GM19025 (cell line): ENCODE results near the gene UBE2QL1.
A peak's percentile ranks its signal among the peaks of the same experiment; 100 is the strongest.

Experiments used
- ATAC-seq: cut with Tn5 transposase; IDR thresholded peaks from one replicate; pipeline ENCODE4 v1.9.1; 2021; ENCODE audit warnings: mild to moderate bottlenecking, low read depth, moderate library complexity; ENCODE audit not compliant: unreplicated experiment

UBE2QL1 gene, protein sequence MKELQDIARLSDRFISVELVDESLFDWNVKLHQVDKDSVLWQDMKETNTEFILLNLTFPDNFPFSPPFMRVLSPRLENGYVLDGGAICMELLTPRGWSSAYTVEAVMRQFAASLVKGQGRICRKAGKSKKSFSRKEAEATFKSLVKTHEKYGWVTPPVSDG

DNA sequence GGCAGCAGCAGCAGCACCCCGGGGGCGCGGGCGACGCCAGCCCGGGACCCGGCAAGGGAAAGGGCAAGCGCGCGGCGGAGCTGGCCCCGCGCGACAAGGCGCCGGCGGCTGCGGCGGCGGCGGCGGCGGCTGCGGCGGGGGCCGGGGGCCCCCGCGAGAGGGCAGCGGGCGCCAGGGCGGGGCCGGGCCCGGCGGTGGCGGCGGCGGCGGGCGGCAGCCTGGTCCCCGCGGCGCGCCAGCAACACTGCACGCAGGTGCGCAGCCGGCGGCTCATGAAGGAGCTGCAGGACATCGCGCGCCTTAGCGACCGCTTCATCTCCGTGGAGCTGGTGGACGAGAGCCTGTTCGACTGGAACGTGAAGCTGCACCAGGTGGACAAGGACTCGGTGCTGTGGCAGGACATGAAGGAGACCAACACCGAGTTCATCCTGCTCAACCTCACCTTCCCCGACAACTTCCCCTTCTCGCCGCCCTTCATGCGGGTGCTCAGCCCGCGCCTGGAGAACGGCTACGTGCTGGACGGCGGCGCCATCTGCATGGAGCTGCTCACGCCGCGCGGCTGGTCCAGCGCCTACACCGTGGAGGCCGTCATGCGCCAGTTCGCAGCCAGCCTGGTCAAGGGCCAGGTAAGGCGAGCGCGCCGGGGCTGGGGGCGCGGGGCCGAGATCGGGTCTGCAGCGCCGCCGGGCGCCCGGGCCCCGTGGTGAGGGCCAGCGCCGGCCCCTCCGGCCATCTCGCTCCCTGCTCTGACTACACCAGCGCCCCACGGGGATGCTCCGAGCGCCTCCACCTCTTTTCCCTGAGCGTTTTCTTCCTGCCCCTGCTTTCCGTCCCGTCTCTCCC lies at the start of gene UBE2QL1:
TSS of gene UBE2QL1 (plus strand) at position 238 of the 843 bp plus-strand sequence. CDS start at position 273, 35 bp downstream.
- ATAC-seq, result peak; percentile 57

GRCh38 chr5:6399980-6400910 lies 48.4 kb upstream of the UBE2QL1 start:
- ATAC-seq, result no peak

DNA sequence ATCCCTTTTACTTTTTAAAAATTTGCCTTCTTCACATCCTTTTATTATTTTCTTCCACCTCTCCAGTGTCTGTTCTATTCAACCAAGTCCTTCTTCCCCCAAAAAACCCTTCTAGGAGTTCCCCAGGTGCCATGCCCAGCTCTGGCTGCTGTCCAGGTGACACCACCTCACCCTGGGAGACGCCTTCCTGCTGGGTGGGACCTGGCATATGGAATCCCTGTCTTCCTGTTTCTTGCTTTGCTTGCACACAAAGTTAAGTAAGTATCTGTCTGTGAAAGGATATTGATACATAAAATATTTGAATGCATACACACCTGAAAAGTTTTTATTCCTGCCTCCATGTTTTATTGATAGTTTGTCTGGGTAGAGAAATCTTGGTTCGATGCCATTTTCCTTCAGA lies 47.2 kb upstream of the UBE2QL1 start:
- ATAC-seq, result no peak

DNA sequence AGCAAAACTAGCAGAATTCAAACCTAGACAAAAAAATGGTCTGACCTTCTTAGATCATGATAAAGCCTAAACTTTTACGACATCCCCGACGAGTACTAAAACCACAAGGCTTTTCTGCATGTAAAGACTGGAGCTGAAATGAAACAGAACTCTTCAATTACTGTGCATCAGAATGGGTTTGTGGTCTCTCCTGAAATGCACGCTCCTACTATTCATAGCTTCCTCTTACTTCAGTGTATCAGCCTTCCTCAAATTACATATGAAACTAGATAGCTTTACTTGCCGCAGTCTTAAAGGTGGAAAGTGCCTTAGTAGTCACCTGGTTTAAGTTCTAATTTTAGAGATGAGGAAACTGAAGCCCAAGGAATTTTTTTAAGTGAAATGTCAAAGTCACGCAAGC lies 45.7 kb upstream of the UBE2QL1 start:
- ATAC-seq, result no peak

- ATAC-seq, result no peak
Observed at GRCh38 chr5:6403416-6403815, 45.2 kb upstream of the UBE2QL1 start.

- peak; percentile 67 for ATAC-seq
Observed at GRCh38 chr5:6404129-6404528, 44.5 kb upstream of the UBE2QL1 start.

GRCh38 chr5:6405591-6405990 lies 43.1 kb upstream of the UBE2QL1 start:
- ATAC-seq, result no peak

- ATAC-seq, result no peak
Observed at GRCh38 chr5:6407558-6408259, 41.0 kb upstream of the UBE2QL1 start.

DNA sequence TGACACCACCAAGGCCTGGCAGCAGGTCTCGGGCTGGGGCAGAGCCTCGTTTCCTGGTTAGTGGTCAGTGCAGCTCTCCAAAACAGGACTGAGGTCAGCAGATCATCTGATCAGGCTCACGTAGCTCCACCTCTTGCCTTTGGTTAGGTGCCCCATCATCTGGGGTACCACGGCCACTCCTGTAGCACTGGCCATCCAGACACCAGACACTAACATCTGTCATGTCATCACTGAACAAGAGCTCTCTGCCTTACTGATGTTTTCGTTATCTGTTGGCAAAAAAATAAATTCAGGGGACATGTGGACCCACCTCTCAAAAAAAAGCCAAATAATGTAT lies 40.4 kb upstream of the UBE2QL1 start:
- ATAC-seq, result no peak

DNA sequence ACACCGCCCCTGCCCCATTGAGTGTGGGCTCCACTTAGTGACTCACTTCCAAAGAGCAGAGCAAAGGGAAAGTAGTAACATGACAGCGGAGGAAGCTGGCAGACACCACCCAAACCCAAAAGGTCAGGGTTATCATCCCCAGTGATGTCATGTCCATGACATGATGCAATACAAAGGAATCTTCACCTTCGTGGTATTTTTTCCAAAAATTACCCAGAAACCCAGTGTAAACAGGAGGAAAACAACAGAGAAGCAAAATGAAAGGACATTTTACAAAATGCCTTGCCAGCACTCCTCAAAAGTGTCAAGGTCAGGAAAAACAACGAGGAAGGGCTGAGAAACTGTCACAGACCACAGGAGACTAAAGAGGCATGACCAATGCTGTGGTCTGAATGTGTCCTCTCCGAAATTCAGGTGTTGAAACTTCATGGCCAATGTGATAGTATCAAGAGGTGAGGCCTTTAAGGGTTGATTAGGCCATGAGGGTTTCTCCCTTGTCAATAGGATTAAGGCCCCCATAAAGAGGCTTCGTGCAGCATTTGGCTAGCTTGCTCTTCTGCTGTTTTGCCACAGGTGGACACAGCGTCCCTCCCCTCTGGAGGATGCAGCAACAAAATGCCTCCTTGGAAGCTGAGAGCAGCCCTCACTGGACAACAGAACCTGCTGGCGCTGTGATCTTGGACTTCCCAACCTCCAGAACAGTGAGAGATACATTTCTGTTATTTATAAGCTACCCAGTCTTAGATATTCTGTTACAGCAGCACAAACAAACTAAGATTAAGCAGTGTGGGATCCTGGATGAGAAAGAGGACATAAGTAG lies 39.8 kb upstream of the UBE2QL1 start:
- no peak for ATAC-seq

DNA sequence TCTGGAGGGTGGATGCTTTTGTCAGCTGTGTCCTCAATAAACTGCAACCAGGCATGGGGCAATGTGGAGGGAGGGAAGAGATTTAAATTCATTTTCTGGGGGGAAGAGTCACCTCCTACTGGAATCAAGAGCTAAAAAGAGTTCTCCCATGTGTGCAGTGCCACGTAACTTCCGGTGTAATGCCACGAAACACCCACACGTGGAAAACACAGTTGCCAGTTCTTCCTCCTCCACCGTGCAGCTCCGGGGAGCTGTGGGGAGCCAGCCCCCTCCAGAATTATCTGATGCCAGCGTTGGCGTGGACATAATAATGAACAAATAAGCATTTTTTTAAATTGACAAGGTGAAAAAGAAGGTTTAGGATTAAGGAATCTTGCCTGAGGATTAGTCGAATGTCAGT lies 38.2 kb upstream of the UBE2QL1 start:
- no peak for ATAC-seq

DNA sequence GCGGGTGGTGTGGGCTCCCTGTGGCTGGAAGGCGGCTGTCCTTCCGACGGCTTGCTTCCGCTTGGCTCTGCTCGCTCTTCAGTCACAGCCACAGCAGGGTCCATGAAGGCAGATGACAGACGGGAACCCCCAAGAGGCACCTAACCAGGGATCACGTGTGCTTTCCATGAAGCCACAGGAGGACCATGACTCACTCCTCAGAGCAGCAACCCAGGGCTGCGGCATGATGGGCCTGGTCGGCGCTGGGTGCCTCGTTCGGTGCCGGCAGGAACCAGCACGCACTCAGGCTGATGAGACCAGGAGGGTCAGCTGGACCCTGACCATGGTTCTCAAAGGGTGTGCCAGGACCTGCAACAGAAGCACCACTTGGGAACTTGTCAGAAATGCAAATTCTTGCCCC lies 37.5 kb upstream of the UBE2QL1 start:
- ATAC-seq, result no peak

GRCh38 chr5:6412811-6413210 lies 35.8 kb upstream of the UBE2QL1 start:
- ATAC-seq, result no peak

DNA sequence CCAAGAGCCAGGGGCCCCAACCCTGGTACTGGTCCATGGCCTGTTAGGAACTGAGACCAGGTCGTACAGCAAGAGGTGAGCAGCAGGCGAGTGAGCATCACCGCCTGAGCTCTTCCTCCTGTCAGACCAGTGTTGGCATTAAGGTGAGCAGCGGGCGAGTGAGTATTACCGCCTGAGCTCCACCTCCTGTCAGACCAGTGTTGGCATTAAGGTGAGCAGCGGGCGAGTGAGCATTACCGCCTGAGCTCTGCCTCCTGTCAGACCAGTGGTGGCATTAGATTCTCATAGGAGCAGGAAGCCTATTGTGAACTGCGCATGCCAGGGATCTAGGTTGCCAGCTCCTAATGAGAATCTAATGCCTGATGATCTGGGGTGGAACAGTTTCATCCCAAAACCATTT lies 31.0 kb upstream of the UBE2QL1 start:
- ATAC-seq, result no peak

DNA sequence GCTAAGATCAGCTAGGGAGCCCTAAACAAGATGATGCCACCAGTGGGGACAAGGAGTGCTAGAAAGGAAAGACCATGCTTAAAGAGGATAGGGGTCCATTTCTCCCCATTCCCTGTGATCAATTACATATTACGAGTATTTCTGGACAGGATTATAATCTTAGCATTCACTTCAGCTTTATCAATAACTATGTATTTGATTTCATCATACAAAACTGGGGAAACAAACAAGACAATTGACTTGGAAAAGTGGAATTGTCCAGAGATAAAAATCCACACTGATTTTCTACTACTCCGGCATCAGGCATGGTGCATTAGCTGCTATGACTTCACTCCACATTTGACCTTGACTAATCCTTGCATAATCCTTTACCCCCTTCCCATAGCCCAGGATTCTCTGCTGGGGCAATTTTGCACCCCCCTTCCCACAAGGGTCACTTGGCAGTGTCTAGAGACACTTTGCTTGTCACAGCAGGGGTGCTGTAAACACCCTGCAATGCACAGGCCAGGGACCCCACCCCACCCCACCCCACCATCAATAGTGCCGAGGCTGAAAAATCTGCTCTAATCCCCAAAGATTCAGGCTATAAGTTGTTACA lies 29.9 kb upstream of the UBE2QL1 start:
- no peak for ATAC-seq

GRCh38 chr5:6419340-6419852 lies 29.3 kb upstream of the UBE2QL1 start:
- ATAC-seq, result no peak

- no peak for ATAC-seq
Observed at GRCh38 chr5:6423327-6424109, 25.1 kb upstream of the UBE2QL1 start.

- ATAC-seq, result no peak
Observed at GRCh38 chr5:6424110-6424659, 24.5 kb upstream of the UBE2QL1 start.
